ENCODE results near the gene NLGN2. TPM values are rescaled to one million over a fixed set of nuclear protein-coding genes. Genes with fewer than 3 reads are reported as not detected.
"Not testable (repeated sequence)": the region's sequence is repeated elsewhere in the genome, so short reads cannot be mapped to it uniquely, and the experiment has no call there.

The NLGN2 gene
- 64.5 TPM for polyA plus RNA-seq (2013, experiment 1 of 2)
- 52.5 TPM for polyA plus RNA-seq (2013, experiment 2 of 2)

DNA sequence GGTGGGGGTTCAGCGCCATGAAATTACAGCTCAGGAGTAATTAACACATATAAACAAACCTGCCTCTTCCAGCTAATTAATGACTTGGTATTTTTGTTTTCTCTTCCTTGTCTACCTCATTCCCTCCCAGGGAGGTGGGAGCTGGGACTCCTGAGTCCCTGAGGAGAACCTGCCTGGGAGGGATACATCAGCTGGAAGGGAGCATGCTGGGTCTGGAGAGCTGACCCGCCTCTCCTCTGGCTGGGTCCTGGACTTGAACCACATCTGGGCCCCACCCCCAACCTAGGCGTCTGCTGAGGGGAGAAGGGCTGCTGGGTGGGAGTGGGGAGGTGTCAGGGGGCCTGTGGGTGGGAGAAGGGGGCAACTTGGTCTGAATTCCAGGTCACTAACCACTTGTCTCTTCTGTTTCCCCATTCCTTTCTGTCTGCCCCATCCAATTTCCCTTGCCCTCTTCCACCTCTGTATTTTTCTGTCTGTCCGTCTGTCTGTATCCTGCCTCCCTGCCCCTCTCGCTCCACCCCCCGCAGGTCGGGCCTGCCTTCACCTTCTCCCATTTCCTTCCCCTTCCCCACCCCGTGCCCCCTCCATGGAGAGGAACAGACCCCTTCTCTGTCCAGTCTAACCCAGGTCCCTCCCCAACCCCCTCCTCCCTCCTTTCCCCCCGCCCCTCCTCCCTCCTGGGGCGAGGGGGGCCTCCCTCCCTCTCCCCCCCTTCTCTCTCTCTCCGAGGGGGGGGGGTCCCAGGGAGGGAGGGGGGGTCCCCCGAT is at the start of gene NLGN2:
Gene NLGN2 (plus strand): TSS at position 361 of the 767 bp plus-strand sequence. CDS start 411 bp downstream, outside the sequence.
- H3K4me3 ChIP-seq (ENCODE audit: extremely low read depth, insufficient read depth, low read length, poor library complexity, severe bottlenecking): no peak within 1 kb of the TSS

DNA sequence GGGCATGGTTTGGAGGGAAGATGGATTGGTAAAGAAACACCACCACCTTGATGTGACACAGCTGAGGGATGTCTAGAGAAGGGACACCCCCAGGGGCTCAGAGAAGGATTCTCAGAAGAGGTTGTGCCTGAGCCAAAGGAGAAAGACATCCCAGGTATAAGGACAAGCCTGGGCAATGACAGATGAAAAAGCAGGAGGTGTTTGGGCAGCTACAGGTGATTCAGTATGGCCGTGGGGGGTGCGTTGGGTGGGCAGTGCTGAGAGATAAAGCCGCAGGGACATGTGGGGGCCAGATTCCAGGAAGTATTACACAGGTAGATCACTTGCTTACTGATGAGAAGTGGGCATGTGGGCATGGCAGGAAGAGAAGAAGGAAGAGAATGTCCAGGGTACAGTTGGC is 45.7 kb upstream of the NLGN2 start:
- Histone ChIP-seq H3K4me3 (ENCODE audit: extremely low read depth, insufficient read depth, low read length, poor library complexity, severe bottlenecking) (no peak overlapping the region), H3K36me3 (ENCODE audit: control insufficient read depth, insufficient read depth, low read length) (no peaks in the 10 kb centered on the region), H3K4me1 (ENCODE audit: control insufficient read depth, insufficient read depth, low read length, poor library complexity, severe bottlenecking) (peaks cover 4% of the 10 kb centered on the region), H3K27ac (ENCODE audit: low read depth, low read length, severe bottlenecking) (no peak overlapping the region), H3K9me3 (ENCODE audit: control insufficient read depth, low read length) (no peaks in the 10 kb centered on the region)
- 96 to 100% methylated on average over 1 to 3 of the region's 3 CpGs for WGBS, 2 experiments (ENCODE audit: insufficient coverage in 2 of 2)

More for the DNA sequence above, at the start of gene NLGN2:
- Histone ChIP-seq H3K27ac (ENCODE audit: low read depth, low read length, severe bottlenecking) (no peak within 1 kb of the TSS), H3K4me1 (ENCODE audit: control insufficient read depth, insufficient read depth, low read length, poor library complexity, severe bottlenecking) (peaks cover 3% of the 10 kb centered on the region), H3K9me3 (ENCODE audit: control insufficient read depth, low read length) (no peaks in the 10 kb centered on the region), H3K36me3 (ENCODE audit: control insufficient read depth, insufficient read depth, low read length) (peaks cover 32% of the 10 kb centered on the region)
- 75 to 90% methylated on average over 2 to 4 of the region's 12 CpGs for WGBS, 2 experiments (ENCODE audit: insufficient coverage in 2 of 2)

DNA sequence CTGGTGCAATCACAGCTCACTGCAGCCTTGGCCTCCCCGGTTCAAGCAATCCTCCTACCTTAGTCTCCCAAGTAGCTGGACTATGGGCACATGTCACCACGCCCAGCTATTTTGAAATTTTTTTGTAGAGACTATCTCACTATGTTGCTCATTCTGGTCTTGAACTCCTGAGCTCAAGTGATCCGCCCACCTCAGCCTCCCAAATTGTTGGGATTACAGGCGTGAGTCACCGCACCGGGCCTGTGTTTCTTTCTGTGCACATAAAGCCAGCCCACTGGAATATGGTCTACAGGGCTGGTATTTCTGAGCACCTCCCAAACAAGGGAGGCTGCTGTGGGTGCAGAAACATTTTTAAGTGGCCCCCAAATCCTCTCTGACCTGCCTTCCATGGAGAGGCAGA is 44.3 kb upstream of the NLGN2 start:
- Histone ChIP-seq H3K4me1 (ENCODE audit: control insufficient read depth, insufficient read depth, low read length, poor library complexity, severe bottlenecking) (peaks cover 4% of the 10 kb centered on the region), H3K4me3 (ENCODE audit: extremely low read depth, insufficient read depth, low read length, poor library complexity, severe bottlenecking) (no peak overlapping the region), H3K36me3 (ENCODE audit: control insufficient read depth, insufficient read depth, low read length) (no peaks in the 10 kb centered on the region), H3K27ac (ENCODE audit: low read depth, low read length, severe bottlenecking) (no peak overlapping the region), H3K9me3 (ENCODE audit: control insufficient read depth, low read length) (no peaks in the 10 kb centered on the region)
- 93 to 98% methylated on average over 6 of the region's 6 CpGs for WGBS, 2 experiments (ENCODE audit: insufficient coverage in 2 of 2)

DNA sequence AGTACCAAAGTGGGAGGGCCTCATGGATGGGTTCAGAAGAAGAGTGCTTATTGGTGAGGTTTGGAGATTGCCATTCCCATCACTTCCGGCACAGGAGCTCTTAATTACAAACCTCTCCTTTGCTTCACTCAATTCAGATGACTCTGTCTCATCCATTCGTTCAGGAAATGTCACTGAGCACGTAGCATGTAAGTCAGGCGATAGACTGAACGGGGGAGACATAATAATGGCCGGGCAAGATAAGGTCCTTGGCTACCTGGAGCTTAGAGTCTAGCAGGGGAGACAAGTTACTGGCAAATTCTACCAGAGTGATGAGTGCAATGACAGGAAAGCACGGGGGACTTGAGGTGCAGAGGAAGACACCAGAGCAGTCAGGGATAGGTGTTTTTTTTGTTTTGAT is 41.7 kb upstream of the NLGN2 start:
- not testable (repeated sequence) for H3K9me3 ChIP-seq (ENCODE audit: control insufficient read depth, low read length)
- WGBS, 2 experiments (ENCODE audit: insufficient coverage in 2 of 2): 86% methylated on average over 1 of the region's 7 CpGs; no CpG with 5 or more reads in 1 of the 2 experiments

DNA sequence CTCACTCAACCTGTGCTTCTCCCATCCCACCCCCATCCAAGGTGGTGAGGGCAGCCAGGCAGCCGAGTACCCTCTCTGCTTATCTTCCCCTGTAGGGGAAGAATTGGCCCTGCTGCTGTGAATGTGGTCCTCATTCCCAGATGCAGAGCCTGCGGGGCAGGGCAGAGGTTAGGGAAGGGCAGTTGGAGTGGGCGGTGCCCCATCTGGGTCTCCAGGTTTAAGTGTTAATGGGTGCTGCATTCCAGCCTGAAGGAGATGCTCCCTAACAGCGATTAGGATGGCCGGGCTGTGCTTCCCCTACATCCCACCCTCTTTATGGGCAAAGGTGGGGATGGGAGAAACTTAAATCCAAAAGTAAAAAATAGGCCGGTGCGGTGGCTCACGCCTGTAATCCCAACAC is 40.6 kb upstream of the NLGN2 start:
- H3K9me3 ChIP-seq (ENCODE audit: control insufficient read depth, low read length): no peaks in the 10 kb centered on the region
- peaks cover 4% of the 10 kb centered on the region for H3K4me1 ChIP-seq (ENCODE audit: control insufficient read depth, insufficient read depth, low read length, poor library complexity, severe bottlenecking)
- H3K36me3 ChIP-seq (ENCODE audit: control insufficient read depth, insufficient read depth, low read length): no peaks in the 10 kb centered on the region
- H3K27ac ChIP-seq (ENCODE audit: low read depth, low read length, severe bottlenecking): no peak overlapping the region
- WGBS, 2 experiments (ENCODE audit: insufficient coverage in 2 of 2): 76% methylated on average over 4 of the region's 8 CpGs; no CpG with 5 or more reads in 1 of the 2 experiments
- H3K4me3 ChIP-seq (ENCODE audit: extremely low read depth, insufficient read depth, low read length, poor library complexity, severe bottlenecking): no peak overlapping the region

More for the DNA sequence above, 41.7 kb upstream of the NLGN2 start:
- H3K4me1 ChIP-seq (ENCODE audit: control insufficient read depth, insufficient read depth, low read length, poor library complexity, severe bottlenecking); H3K36me3 ChIP-seq (ENCODE audit: control insufficient read depth, insufficient read depth, low read length); H3K4me3 ChIP-seq (ENCODE audit: extremely low read depth, insufficient read depth, low read length, poor library complexity, severe bottlenecking); H3K27ac ChIP-seq (ENCODE audit: low read depth, low read length, severe bottlenecking): not testable (repeated sequence)

DNA sequence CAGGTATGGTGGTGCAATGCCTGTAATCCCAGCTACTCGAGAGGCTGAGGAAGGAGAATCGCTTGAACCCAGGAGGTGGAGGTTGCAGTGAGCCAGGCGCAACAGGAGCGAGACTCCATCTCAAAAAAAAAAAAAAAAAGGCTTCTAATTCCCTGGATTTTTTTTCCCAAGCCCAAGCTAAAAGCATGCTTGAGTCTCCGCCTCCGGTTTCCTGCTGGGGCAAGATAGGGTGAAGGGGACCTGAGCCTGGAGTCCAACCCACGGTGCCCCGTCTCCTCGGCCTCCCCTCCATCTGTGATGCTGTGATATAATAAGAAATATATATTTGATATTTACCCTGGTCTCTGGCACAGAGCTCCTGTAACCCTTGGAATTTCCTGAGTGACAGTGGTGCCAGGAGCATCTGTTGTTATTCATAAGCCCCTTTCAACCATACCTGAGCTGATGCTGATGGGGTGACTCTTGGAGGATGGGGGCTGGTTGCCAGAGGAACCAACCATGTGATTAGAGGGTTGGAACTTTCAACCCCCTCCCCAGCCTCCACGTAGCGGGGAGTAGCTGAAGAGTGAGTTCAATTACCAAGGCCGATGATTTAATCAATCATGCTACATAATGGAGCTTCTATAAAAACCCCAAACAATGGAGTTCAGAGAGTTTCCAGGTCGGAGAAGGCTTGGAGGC is 39.6 kb upstream of the NLGN2 start:
- WGBS, 2 experiments (ENCODE audit: insufficient coverage in 2 of 2): 57 to 78% methylated on average over 1 of the region's 13 CpGs
- Histone ChIP-seq H3K4me3 (ENCODE audit: extremely low read depth, insufficient read depth, low read length, poor library complexity, severe bottlenecking) (no peak overlapping the region), H3K27ac (ENCODE audit: low read depth, low read length, severe bottlenecking) (no peak overlapping the region)

DNA sequence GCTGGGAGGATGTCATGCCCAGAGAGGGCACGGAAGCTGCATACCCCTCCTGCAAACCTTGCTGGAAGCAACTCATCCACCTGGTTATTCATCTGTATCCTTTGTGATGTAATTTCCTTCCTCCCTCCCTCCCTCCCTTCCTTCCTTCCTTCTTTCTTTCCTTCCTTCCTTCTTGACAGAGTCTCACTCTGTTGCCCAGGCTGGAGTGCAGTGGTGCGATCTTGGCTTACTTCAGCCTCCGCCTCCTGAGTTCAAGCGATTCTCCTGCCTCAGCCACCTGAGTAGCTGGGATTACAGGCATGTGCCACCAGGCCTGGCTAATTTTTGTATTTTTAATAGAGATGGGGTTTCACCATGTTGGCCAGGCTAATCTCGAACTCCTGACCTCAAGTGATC is 39.0 kb upstream of the NLGN2 start:
- not testable (repeated sequence) for H3K36me3 ChIP-seq (ENCODE audit: control insufficient read depth, insufficient read depth, low read length); H3K4me1 ChIP-seq (ENCODE audit: control insufficient read depth, insufficient read depth, low read length, poor library complexity, severe bottlenecking); H3K27ac ChIP-seq (ENCODE audit: low read depth, low read length, severe bottlenecking); H3K4me3 ChIP-seq (ENCODE audit: extremely low read depth, insufficient read depth, low read length, poor library complexity, severe bottlenecking); H3K9me3 ChIP-seq (ENCODE audit: control insufficient read depth, low read length)
- 89 to 96% methylated on average over 5 of the region's 5 CpGs for WGBS, 2 experiments (ENCODE audit: insufficient coverage in 2 of 2)

More for the DNA sequence above, 39.6 kb upstream of the NLGN2 start:
- no peaks in the 10 kb centered on the region for H3K36me3 ChIP-seq (ENCODE audit: control insufficient read depth, insufficient read depth, low read length)
- peaks cover 4% of the 10 kb centered on the region for H3K4me1 ChIP-seq (ENCODE audit: control insufficient read depth, insufficient read depth, low read length, poor library complexity, severe bottlenecking)
- H3K9me3 ChIP-seq (ENCODE audit: control insufficient read depth, low read length): no peaks in the 10 kb centered on the region

DNA sequence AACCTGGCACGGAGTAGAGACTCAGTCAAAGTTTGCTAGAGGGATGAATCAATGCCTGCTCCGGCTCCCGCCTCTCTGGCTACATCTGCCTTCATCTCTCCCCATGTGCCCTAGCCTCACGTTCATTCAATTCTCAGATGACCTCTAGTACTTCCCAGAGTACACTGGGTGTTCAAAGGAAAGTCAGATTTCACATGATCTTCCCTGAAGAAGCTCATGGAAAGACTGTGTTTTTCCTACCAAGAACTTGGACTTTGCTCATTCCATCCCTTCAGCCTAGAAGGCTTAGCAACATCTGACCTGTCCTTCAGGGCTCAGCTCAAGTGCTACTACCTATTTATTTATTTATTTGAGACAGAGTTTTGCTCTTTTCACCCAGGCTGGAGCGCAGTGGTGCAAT is 37.8 kb upstream of the NLGN2 start:
- no peaks in the 10 kb centered on the region for H3K36me3 ChIP-seq (ENCODE audit: control insufficient read depth, insufficient read depth, low read length)
- no peak overlapping the region for H3K27ac ChIP-seq (ENCODE audit: low read depth, low read length, severe bottlenecking)
- WGBS, 2 experiments (ENCODE audit: insufficient coverage in 2 of 2): 80 to 90% methylated on average over 4 to 5 of the region's 5 CpGs
- H3K9me3 ChIP-seq (ENCODE audit: control insufficient read depth, low read length): no peaks in the 10 kb centered on the region
- H3K4me1 ChIP-seq (ENCODE audit: control insufficient read depth, insufficient read depth, low read length, poor library complexity, severe bottlenecking): no peaks in the 10 kb centered on the region
- H3K4me3 ChIP-seq (ENCODE audit: extremely low read depth, insufficient read depth, low read length, poor library complexity, severe bottlenecking): no peak overlapping the region

DNA sequence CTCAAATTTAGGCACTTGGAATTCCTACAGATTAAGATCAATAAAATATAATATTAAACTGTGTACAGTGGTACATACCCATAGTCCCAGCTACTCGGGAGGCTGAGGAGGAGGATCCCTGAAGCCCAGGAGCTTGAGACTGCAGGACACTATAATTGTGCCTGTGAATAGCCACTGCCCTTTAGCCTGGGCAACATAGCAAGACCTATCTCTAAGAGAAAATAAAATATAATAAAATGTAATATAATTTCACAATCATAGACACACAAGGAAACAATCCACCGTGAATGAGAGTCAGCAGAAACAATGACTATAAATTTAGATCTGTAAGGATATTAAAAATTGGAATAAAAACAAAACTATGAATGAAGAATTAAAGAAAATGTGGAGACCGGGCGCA is 36.8 kb upstream of the NLGN2 start:
- WGBS, 2 experiments (ENCODE audit: insufficient coverage in 2 of 2): 92 to 93% methylated on average over 2 to 3 of the region's 4 CpGs
- Histone ChIP-seq H3K9me3 (ENCODE audit: control insufficient read depth, low read length) (no peaks in the 10 kb centered on the region), H3K27ac (ENCODE audit: low read depth, low read length, severe bottlenecking) (no peak overlapping the region), H3K4me3 (ENCODE audit: extremely low read depth, insufficient read depth, low read length, poor library complexity, severe bottlenecking) (no peak overlapping the region), H3K36me3 (ENCODE audit: control insufficient read depth, insufficient read depth, low read length) (no peaks in the 10 kb centered on the region), H3K4me1 (ENCODE audit: control insufficient read depth, insufficient read depth, low read length, poor library complexity, severe bottlenecking) (no peaks in the 10 kb centered on the region)

DNA sequence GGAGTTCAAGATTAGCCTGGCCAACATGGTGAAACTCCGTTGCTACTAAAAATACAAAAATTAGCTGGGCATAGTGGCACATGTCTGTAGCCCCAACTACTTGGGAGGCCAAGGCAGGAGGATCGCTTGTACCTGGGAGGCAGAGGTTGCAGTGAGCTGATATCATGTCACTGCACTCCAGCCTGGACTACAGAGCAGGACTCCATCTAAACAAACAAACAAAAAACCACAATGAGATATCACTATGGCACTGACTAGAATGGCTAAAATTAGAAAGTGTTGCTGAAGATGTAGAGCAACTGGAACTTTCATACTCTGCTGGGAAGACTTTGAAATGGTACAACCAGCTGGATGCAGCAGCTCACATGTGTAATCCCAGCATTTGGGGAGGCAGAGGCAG is 33.3 kb upstream of the NLGN2 start:
- no peak overlapping the region for H3K27ac ChIP-seq (ENCODE audit: low read depth, low read length, severe bottlenecking)
- H3K36me3 ChIP-seq (ENCODE audit: control insufficient read depth, insufficient read depth, low read length): no peaks in the 10 kb centered on the region
- no peaks in the 10 kb centered on the region for H3K4me1 ChIP-seq (ENCODE audit: control insufficient read depth, insufficient read depth, low read length, poor library complexity, severe bottlenecking)
- no peak overlapping the region for H3K4me3 ChIP-seq (ENCODE audit: extremely low read depth, insufficient read depth, low read length, poor library complexity, severe bottlenecking)
- peaks cover 4% of the 10 kb centered on the region for H3K9me3 ChIP-seq (ENCODE audit: control insufficient read depth, low read length)
- WGBS, 2 experiments (ENCODE audit: insufficient coverage in 2 of 2): 85 to 93% methylated on average over 2 of the region's 2 CpGs

DNA sequence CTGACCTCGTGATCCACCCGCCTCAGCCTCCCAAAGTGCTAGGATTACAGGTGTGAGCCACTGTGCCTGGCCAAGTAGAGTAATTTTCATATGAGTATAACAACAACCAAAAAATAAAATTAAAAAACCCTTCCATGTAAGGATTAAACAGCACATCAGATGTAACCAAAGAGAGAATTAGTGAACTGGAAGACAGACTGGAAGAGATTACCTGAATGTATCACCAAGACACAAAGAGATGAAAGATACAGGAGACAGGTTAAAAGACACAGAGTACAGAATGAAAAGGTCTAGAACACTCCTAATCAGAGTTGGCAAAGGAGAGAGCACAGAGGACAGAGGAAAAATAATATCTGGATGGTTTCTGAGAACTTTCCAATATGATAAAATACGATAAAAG is 28.5 kb upstream of the NLGN2 start:
- H3K4me1 ChIP-seq (ENCODE audit: control insufficient read depth, insufficient read depth, low read length, poor library complexity, severe bottlenecking): no peaks in the 10 kb centered on the region
- H3K4me3 ChIP-seq (ENCODE audit: extremely low read depth, insufficient read depth, low read length, poor library complexity, severe bottlenecking): no peak overlapping the region
- H3K9me3 ChIP-seq (ENCODE audit: control insufficient read depth, low read length): peaks cover 10% of the 10 kb centered on the region
- no peaks in the 10 kb centered on the region for H3K36me3 ChIP-seq (ENCODE audit: control insufficient read depth, insufficient read depth, low read length)
- WGBS, 2 experiments (ENCODE audit: insufficient coverage in 2 of 2): no CpG with 5 or more reads among the region's 3 CpGs
- no peak overlapping the region for H3K27ac ChIP-seq (ENCODE audit: low read depth, low read length, severe bottlenecking)
